Kidney (tissue), 14 donors: Measurements from ENCODE around the gene SH3RF2. TPM values are rescaled to one million over a fixed set of nuclear protein-coding genes. Genes with fewer than 3 reads are reported as not detected.

ENCODE experiments used
- DNase-seq, 5 donors: peaks; one replicate each; pipeline ENCODE4 v3.0.0-alpha.2; 2013 to 2020
- FAIRE-seq: peaks from 2 replicates; lab custom pipeline; 2012; peaks lifted over from hg19 to GRCh38; lab: Jason Lieb, UNC
- H3K27ac ChIP-seq, 2 donors: one replicate each; pipeline ENCODE4 v1.7.0; 2013; ENCODE audit warnings: low read depth in 2 of 2, low read length in 2 of 2, inconsistent platforms in 1 of 2
- H3K27me3 ChIP-seq: one replicate; pipeline ENCODE4 v1.7.1; 2013; ENCODE audit warnings: low read length, inconsistent platforms; ENCODE audit not compliant: control insufficient read depth, insufficient read depth
- H3K36me3 ChIP-seq, 3 donors: one replicate each; pipeline versions ENCODE4 v1.7.0 to v1.7.1; 2013; ENCODE audit warnings: low read length in 3 of 3, control low read depth in 1 of 3, inconsistent platforms in 1 of 3; ENCODE audit not compliant: insufficient read depth in 3 of 3, control insufficient read depth in 2 of 3
- H3K4me1 ChIP-seq, 3 donors: one replicate each; pipeline versions ENCODE4 v1.7.0 to v1.7.1; 2013; ENCODE audit warnings: low read length in 3 of 3, inconsistent platforms in 1 of 3, low read depth in 1 of 3; ENCODE audit not compliant: control insufficient read depth in 2 of 3, insufficient read depth in 2 of 3
- H3K4me3 ChIP-seq, 3 donors: one replicate each; pipeline versions ENCODE4 v1.7.0 to v1.8.1; 2013; ENCODE audit warnings: low read length in 3 of 3, control low read depth in 1 of 3, inconsistent platforms in 1 of 3
- H3K9ac ChIP-seq, 3 donors: one replicate each; pipeline versions ENCODE4 v1.7.0 to v1.7.1; 2013; ENCODE audit warnings: low read length in 3 of 3, control low read depth in 1 of 3, inconsistent platforms in 1 of 3
- H3K9me3 ChIP-seq, 3 donors: one replicate each; pipeline versions ENCODE4 v1.7.0 to v1.7.1; 2013; ENCODE audit warnings: low read length in 3 of 3, control low read depth in 1 of 3, inconsistent platforms in 1 of 3; ENCODE audit not compliant: control insufficient read depth in 2 of 3, insufficient read depth in 1 of 3
- intact Hi-C: fragments of 100-400 bp; cut with DNase I; formaldehyde crosslinking; loops from one replicate; pipeline ENCODE4 v1.11.1; 2022
- polyA plus RNA-seq: library from polyadenylated mRNA; stranded (reverse); fragments of 350-450 nt; fragmentation: Illumina TruSeq; extraction: RNeasy Lipid Tissue Mini Kit (QIAGEN cat#74804); gene quantifications from one replicate; pipeline ENCODE4 v1.2.3, GENCODE V29; 2014; ENCODE audit warnings: low read depth, low replicate concordance; ENCODE audit not compliant: insufficient read depth
- total RNA-seq: library from RNA; stranded (reverse); fragmentation: NEBNext Ultra II Directional; extraction: Animal tissue kit (Norgen Biotek cat#: 25700); gene quantifications from one replicate; pipeline ENCODE4 v1.2.1, GENCODE V29; 2021
- TF ChIP-seq, protein P1 (sequence below): IDR thresholded peaks from 3 replicates; pipeline ENCODE4 v1.5.1; 2012; ENCODE audit warnings: mild to moderate bottlenecking, moderate library complexity, borderline replicate concordance; ENCODE audit not compliant: insufficient read depth; ENCODE audit errors: extremely low read depth
- donor health status: control.
- donor health status: control.
- donor health status: control.
- donor health status: control.
- donor health status: control.
- donor health status: DM: yes; HTN: yes; CAD: no.
- donor health status: Normal renal cell carcinoma (clear cell type).

The SH3RF2 gene
- total and polyA plus RNA-seq, 2 donors from 2014 or later = 1.3 to 4.9 TPM

DNA sequence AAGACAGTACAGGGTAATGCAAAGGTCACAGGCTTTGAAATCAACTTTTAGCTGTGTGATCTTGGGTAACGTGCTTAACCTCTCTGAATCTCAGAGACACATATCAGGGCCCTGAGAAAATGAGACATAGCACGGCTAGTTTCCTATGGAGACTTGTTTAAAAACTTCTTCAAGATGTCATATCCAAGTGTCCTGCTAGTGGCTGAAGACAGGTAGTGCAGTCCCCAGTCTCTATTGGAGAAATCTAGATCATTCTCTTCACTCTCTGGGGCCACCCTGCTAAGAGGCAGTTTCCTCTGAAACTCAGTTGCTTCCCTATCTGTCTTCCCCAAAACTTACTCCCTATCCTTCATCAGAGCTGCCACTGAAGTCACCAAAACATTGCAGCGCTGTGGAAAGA, 33.3 kb upstream of the SH3RF2 start:
- TF ChIP-seq, protein P1, sequence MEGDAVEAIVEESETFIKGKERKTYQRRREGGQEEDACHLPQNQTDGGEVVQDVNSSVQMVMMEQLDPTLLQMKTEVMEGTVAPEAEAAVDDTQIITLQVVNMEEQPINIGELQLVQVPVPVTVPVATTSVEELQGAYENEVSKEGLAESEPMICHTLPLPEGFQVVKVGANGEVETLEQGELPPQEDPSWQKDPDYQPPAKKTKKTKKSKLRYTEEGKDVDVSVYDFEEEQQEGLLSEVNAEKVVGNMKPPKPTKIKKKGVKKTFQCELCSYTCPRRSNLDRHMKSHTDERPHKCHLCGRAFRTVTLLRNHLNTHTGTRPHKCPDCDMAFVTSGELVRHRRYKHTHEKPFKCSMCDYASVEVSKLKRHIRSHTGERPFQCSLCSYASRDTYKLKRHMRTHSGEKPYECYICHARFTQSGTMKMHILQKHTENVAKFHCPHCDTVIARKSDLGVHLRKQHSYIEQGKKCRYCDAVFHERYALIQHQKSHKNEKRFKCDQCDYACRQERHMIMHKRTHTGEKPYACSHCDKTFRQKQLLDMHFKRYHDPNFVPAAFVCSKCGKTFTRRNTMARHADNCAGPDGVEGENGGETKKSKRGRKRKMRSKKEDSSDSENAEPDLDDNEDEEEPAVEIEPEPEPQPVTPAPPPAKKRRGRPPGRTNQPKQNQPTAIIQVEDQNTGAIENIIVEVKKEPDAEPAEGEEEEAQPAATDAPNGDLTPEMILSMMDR = peak; percentile 9
- Histone ChIP-seq H3K36me3 (no peaks in the 10 kb centered on the region), H3K27ac (no peak overlapping the region), H3K4me3 (no peak overlapping the region), H3K27me3 (no peaks in the 10 kb centered on the region), H3K4me1 (no peaks in the 10 kb centered on the region), H3K9me3 (no peaks in the 10 kb centered on the region), H3K9ac (no peak overlapping the region)
- intact Hi-C loops = no loop called here
- DNase-seq (no peak), FAIRE-seq (no peak)

- TF ChIP-seq, protein P1 = no peak
- intact Hi-C loops = no loop called here
- H3K9me3 ChIP-seq = no peaks in the 10 kb centered on the region
- no peak for DNase-seq
- no peak for FAIRE-seq
- H3K36me3 ChIP-seq = no peaks in the 10 kb centered on the region
- H3K4me3 ChIP-seq = no peak overlapping the region
- no peak overlapping the region for H3K27ac ChIP-seq
- no peak overlapping the region for H3K9ac ChIP-seq
- no peaks in the 10 kb centered on the region for H3K27me3 ChIP-seq
- H3K4me1 ChIP-seq = no peaks in the 10 kb centered on the region
Measured at GRCh38 chr5:145903867-145904266, 32.5 kb upstream of the SH3RF2 start.

GRCh38 chr5:145904743-145905142, 31.6 kb upstream of the SH3RF2 start:
- Histone ChIP-seq H3K27ac (no peak overlapping the region), H3K27me3 (no peaks in the 10 kb centered on the region), H3K36me3 (no peaks in the 10 kb centered on the region), H3K4me3 (no peak overlapping the region), H3K9ac (no peak overlapping the region), H3K9me3 (no peaks in the 10 kb centered on the region), H3K4me1 (no peaks in the 10 kb centered on the region)
- DNase-seq (no peak), FAIRE-seq (no peak)
- intact Hi-C loops = no loop called here
- TF ChIP-seq, protein P1 = no peak

GRCh38 chr5:145906401-145906800, 30.0 kb upstream of the SH3RF2 start:
- TF ChIP-seq, protein P1 = no peak
- no peak for FAIRE-seq
- H3K4me3 ChIP-seq = no peak overlapping the region
- no peaks in the 10 kb centered on the region for H3K9me3 ChIP-seq
- DNase-seq = no peak
- H3K27ac ChIP-seq = no peak overlapping the region
- no peak overlapping the region for H3K9ac ChIP-seq
- intact Hi-C loops = no loop called here
- no peaks in the 10 kb centered on the region for H3K27me3 ChIP-seq
- H3K4me1 ChIP-seq = no peaks in the 10 kb centered on the region
- H3K36me3 ChIP-seq = no peaks in the 10 kb centered on the region
